Loucy (cell line): ENCODE measurements around the gene KCNK1.

Experiments used
- H2AFZ ChIP-seq: fragments of 200-600 bp; sonication (generic); 2 replicates; pipeline ENCODE4 v1.6.0; 2016; ENCODE audit warnings: antibody characterized with exemption, mild to moderate bottlenecking, low read length, moderate library complexity
- H3F3A ChIP-seq: fragments of 200-600 bp; 2 replicates; pipeline ENCODE4 v1.6.0; 2016; ENCODE audit warnings: antibody characterized with exemption, low read depth, mild to moderate bottlenecking
- H3K27me3 ChIP-seq: fragments of 200-600 bp; sonication (generic); 2 replicates; pipeline ENCODE4 v1.6.1; 2014; ENCODE audit warnings: low read length, mild to moderate bottlenecking; ENCODE audit not compliant: insufficient read depth, poor library complexity, severe bottlenecking
- H3K36me3 ChIP-seq: fragments of 200-600 bp; sonication (generic); 2 replicates; pipeline ENCODE4 v1.6.1; 2016; ENCODE audit warnings: low read length; ENCODE audit not compliant: insufficient read depth
- H3K4me1 ChIP-seq: fragments of 200-600 bp; sonication (generic); 2 replicates; pipeline ENCODE4 v1.5.1; 2014; ENCODE audit warnings: low read length, mild to moderate bottlenecking; ENCODE audit not compliant: insufficient read depth, poor library complexity, severe bottlenecking
- H3K4me2 ChIP-seq: fragments of 200-600 bp; sonication (generic); 2 replicates; pipeline ENCODE4 v1.6.0; 2014; ENCODE audit warnings: antibody characterized with exemption, low read length, low read depth, mild to moderate bottlenecking; ENCODE audit not compliant: poor library complexity, severe bottlenecking
- H3K4me3 ChIP-seq: fragments of 200-600 bp; sonication (generic); 2 replicates; pipeline ENCODE4 v1.5.1; 2014; ENCODE audit warnings: low read length, mild to moderate bottlenecking, mixed read lengths; ENCODE audit not compliant: poor library complexity, severe bottlenecking
- H3K79me2 ChIP-seq: fragments of 200-600 bp; sonication (generic); 2 replicates; pipeline ENCODE4 v1.6.1; 2014; ENCODE audit warnings: low read length; ENCODE audit not compliant: insufficient read depth
- H3K9ac ChIP-seq: fragments of 200-600 bp; sonication (generic); 2 replicates; pipeline ENCODE4 v1.6.0; 2014; ENCODE audit warnings: mild to moderate bottlenecking, low read depth, low read length, moderate library complexity; ENCODE audit not compliant: poor library complexity, severe bottlenecking
- H3K9me2 ChIP-seq: fragments of 200-600 bp; sonication (generic); replicated peaks from 2 replicates; pipeline ENCODE4 v1.6.1; 2016; ENCODE audit warnings: low read depth, low read length, mixed read lengths
- H3K9me3 ChIP-seq: fragments of 200-600 bp; sonication (generic); 2 replicates; pipeline ENCODE4 v1.6.1; 2014; ENCODE audit warnings: mild to moderate bottlenecking, antibody characterized with exemption, low read length, low read depth; ENCODE audit not compliant: insufficient read depth
- H4K20me1 ChIP-seq: fragments of 200-600 bp; sonication (generic); 2 replicates; pipeline ENCODE4 v1.6.0; 2014; ENCODE audit warnings: antibody characterized with exemption, low read length, mild to moderate bottlenecking; ENCODE audit not compliant: insufficient read depth, poor library complexity, severe bottlenecking
- EZH2phosphoT487 ChIP-seq: fragments of 200-600 bp; IDR thresholded peaks from 2 replicates; pipeline ENCODE4 v1.6.1; 2018; ENCODE audit warnings: antibody characterized with exemption, mild to moderate bottlenecking, moderate library complexity, borderline replicate concordance
- TF ChIP-seq, protein P1 (sequence below): fragments of 200-600 bp; sonication (generic); conservative IDR thresholded peaks from 2 replicates; pipeline ENCODE4 v1.5.1; 2014; ENCODE audit warnings: mild to moderate bottlenecking, antibody characterized with exemption, low read length

Gene KCNK1

DNA sequence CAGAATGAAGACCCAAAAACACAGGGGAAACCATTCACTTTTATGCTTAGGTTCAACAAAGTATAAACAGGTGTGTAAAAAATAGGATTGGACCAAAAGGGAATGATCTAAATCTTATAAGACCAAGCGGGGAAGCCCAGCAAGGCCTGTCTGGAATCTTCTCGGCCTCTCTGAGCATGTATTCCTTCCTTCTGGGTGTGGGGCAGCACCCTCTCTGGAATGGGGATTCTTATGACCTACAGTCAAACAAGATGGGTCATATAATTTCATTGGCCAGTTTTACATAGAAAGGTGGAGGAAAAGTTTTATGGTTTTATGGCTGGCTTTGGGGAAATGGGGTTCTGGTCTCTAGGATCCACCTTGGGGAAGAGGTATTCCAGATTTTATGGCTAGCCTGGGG is 11.2 kb downstream of the KCNK1 start:
- no peak overlapping the region for H3K9ac ChIP-seq
- H4K20me1 ChIP-seq, result no peaks in the 10 kb centered on the region
- H2AFZ ChIP-seq, result no peak overlapping the region
- no peaks in the 10 kb centered on the region for H3K79me2 ChIP-seq
- no peaks in the 10 kb centered on the region for H3K27me3 ChIP-seq
- H3K9me3 ChIP-seq, result no peaks in the 10 kb centered on the region
- no peak overlapping the region for H3K4me3 ChIP-seq
- H3K9me2 ChIP-seq, result no peaks in the 10 kb centered on the region
- TF ChIP-seq, protein P1, sequence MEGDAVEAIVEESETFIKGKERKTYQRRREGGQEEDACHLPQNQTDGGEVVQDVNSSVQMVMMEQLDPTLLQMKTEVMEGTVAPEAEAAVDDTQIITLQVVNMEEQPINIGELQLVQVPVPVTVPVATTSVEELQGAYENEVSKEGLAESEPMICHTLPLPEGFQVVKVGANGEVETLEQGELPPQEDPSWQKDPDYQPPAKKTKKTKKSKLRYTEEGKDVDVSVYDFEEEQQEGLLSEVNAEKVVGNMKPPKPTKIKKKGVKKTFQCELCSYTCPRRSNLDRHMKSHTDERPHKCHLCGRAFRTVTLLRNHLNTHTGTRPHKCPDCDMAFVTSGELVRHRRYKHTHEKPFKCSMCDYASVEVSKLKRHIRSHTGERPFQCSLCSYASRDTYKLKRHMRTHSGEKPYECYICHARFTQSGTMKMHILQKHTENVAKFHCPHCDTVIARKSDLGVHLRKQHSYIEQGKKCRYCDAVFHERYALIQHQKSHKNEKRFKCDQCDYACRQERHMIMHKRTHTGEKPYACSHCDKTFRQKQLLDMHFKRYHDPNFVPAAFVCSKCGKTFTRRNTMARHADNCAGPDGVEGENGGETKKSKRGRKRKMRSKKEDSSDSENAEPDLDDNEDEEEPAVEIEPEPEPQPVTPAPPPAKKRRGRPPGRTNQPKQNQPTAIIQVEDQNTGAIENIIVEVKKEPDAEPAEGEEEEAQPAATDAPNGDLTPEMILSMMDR, result no peak
- TF ChIP-seq EZH2phosphoT487, result no peak
- H3F3A ChIP-seq, result no peaks in the 10 kb centered on the region
- no peaks in the 10 kb centered on the region for H3K4me1 ChIP-seq
- no peak overlapping the region for H3K4me2 ChIP-seq
- H3K36me3 ChIP-seq, result no peaks in the 10 kb centered on the region

DNA sequence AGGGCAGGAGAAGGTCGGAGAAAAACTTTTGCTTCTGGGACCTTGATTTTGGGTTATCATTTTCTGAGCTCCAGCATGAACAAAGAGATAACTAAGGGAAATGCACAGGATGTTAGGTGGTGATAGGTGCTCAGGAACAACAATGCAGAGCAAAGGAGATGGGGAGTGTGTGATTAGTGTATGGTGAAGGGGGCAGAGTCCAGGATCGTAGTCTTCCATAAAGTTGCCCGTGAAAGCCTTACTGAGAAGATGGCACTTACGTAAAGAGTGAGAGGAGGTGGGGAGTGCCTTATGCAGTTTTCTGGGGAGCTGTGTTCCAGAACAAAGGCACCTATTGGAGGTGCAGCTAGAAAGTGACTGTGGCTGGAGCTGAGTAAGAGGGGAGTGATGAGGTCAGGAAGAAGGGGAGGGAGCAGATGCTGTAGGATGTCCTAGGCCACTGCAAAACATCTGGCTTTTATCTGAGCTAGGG is 11.6 kb downstream of the KCNK1 start:
- no peaks in the 10 kb centered on the region for H3K9me3 ChIP-seq
- no peak overlapping the region for H3K4me3 ChIP-seq
- H4K20me1 ChIP-seq, result no peaks in the 10 kb centered on the region
- H3K4me2 ChIP-seq, result no peak overlapping the region
- no peaks in the 10 kb centered on the region for H3K79me2 ChIP-seq
- H3K9me2 ChIP-seq, result no peaks in the 10 kb centered on the region
- H3K9ac ChIP-seq, result no peak overlapping the region
- H3F3A ChIP-seq, result no peaks in the 10 kb centered on the region
- H3K4me1 ChIP-seq, result no peaks in the 10 kb centered on the region
- TF ChIP-seq EZH2phosphoT487, result no peak
- H2AFZ ChIP-seq, result no peak overlapping the region
- no peaks in the 10 kb centered on the region for H3K27me3 ChIP-seq
- H3K36me3 ChIP-seq, result no peaks in the 10 kb centered on the region

DNA sequence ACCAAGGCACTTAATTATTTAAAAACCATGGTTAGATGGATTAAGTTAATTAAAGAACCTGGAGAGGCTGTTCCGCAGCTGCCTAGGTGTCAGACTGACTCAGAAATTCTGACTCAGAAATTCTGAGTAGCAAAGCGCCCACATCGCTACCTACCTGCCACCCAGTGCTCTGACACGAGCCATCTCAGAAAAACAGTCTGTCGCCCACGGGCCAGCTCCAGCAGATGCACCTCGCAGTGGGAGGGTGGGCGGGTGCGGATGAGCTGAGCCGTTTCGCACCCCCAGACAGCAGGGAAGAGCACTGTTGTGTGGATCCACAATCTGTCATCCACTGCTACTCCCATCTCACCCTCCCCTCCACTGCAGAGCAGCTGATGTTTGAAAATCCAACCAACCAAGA is 13.5 kb downstream of the KCNK1 start:
- no peak for TF ChIP-seq EZH2phosphoT487
- TF ChIP-seq, protein P1, result no peak
- Histone ChIP-seq H3K36me3 (no peaks in the 10 kb centered on the region), H3K4me1 (no peaks in the 10 kb centered on the region), H3K9me3 (no peaks in the 10 kb centered on the region), H3K9ac (no peak overlapping the region), H2AFZ (no peak overlapping the region), H3F3A (no peaks in the 10 kb centered on the region), H4K20me1 (no peaks in the 10 kb centered on the region), H3K27me3 (no peaks in the 10 kb centered on the region), H3K79me2 (no peaks in the 10 kb centered on the region), H3K4me3 (no peak overlapping the region), H3K4me2 (no peak overlapping the region), H3K9me2 (no peaks in the 10 kb centered on the region)

GRCh38 chr1:233627823-233628222 is 13.9 kb downstream of the KCNK1 start:
- Histone ChIP-seq H3K4me3 (no peak overlapping the region), H3K9ac (no peak overlapping the region), H3K27me3 (no peaks in the 10 kb centered on the region), H4K20me1 (no peaks in the 10 kb centered on the region), H3K4me2 (no peak overlapping the region), H3K4me1 (no peaks in the 10 kb centered on the region), H3K9me2 (no peaks in the 10 kb centered on the region), H3K79me2 (no peaks in the 10 kb centered on the region), H3K36me3 (no peaks in the 10 kb centered on the region), H2AFZ (no peak overlapping the region), H3F3A (no peaks in the 10 kb centered on the region), H3K9me3 (no peaks in the 10 kb centered on the region)
- TF ChIP-seq, protein P1, result no peak
- TF ChIP-seq EZH2phosphoT487, result no peak
